ENCODE data around the gene RBMS3. TPM values are rescaled to one million over a fixed set of nuclear protein-coding genes. Genes with fewer than 3 reads are reported as not detected.

RBMS3 gene
- total and polyA plus RNA-seq, 2 of the 8 experiments (the other 6 are each of a cell fraction or from before 2014, with no cell fraction given) = 3.7 to 6.9 TPM

DNA sequence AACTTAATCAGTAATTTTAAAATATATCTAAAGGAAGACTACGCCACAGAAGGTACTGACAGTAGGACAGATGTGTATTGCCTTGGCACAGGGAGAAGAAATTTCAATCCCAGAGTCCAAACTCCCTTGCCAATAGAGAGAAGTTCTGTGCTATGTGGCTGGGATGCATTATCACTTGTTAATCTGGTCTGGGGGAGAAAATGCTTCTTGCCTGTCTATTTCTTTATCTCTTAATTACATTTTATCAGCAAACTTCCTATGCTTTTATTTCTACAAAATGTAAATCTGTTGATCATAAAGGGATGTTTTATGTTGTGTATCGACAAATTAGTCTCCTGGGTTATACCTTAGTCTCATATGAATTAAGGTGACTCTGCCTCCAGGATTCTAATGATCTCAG is 21.7 kb downstream of the RBMS3 start (continued):
- TF ChIP-seq, protein P1, sequence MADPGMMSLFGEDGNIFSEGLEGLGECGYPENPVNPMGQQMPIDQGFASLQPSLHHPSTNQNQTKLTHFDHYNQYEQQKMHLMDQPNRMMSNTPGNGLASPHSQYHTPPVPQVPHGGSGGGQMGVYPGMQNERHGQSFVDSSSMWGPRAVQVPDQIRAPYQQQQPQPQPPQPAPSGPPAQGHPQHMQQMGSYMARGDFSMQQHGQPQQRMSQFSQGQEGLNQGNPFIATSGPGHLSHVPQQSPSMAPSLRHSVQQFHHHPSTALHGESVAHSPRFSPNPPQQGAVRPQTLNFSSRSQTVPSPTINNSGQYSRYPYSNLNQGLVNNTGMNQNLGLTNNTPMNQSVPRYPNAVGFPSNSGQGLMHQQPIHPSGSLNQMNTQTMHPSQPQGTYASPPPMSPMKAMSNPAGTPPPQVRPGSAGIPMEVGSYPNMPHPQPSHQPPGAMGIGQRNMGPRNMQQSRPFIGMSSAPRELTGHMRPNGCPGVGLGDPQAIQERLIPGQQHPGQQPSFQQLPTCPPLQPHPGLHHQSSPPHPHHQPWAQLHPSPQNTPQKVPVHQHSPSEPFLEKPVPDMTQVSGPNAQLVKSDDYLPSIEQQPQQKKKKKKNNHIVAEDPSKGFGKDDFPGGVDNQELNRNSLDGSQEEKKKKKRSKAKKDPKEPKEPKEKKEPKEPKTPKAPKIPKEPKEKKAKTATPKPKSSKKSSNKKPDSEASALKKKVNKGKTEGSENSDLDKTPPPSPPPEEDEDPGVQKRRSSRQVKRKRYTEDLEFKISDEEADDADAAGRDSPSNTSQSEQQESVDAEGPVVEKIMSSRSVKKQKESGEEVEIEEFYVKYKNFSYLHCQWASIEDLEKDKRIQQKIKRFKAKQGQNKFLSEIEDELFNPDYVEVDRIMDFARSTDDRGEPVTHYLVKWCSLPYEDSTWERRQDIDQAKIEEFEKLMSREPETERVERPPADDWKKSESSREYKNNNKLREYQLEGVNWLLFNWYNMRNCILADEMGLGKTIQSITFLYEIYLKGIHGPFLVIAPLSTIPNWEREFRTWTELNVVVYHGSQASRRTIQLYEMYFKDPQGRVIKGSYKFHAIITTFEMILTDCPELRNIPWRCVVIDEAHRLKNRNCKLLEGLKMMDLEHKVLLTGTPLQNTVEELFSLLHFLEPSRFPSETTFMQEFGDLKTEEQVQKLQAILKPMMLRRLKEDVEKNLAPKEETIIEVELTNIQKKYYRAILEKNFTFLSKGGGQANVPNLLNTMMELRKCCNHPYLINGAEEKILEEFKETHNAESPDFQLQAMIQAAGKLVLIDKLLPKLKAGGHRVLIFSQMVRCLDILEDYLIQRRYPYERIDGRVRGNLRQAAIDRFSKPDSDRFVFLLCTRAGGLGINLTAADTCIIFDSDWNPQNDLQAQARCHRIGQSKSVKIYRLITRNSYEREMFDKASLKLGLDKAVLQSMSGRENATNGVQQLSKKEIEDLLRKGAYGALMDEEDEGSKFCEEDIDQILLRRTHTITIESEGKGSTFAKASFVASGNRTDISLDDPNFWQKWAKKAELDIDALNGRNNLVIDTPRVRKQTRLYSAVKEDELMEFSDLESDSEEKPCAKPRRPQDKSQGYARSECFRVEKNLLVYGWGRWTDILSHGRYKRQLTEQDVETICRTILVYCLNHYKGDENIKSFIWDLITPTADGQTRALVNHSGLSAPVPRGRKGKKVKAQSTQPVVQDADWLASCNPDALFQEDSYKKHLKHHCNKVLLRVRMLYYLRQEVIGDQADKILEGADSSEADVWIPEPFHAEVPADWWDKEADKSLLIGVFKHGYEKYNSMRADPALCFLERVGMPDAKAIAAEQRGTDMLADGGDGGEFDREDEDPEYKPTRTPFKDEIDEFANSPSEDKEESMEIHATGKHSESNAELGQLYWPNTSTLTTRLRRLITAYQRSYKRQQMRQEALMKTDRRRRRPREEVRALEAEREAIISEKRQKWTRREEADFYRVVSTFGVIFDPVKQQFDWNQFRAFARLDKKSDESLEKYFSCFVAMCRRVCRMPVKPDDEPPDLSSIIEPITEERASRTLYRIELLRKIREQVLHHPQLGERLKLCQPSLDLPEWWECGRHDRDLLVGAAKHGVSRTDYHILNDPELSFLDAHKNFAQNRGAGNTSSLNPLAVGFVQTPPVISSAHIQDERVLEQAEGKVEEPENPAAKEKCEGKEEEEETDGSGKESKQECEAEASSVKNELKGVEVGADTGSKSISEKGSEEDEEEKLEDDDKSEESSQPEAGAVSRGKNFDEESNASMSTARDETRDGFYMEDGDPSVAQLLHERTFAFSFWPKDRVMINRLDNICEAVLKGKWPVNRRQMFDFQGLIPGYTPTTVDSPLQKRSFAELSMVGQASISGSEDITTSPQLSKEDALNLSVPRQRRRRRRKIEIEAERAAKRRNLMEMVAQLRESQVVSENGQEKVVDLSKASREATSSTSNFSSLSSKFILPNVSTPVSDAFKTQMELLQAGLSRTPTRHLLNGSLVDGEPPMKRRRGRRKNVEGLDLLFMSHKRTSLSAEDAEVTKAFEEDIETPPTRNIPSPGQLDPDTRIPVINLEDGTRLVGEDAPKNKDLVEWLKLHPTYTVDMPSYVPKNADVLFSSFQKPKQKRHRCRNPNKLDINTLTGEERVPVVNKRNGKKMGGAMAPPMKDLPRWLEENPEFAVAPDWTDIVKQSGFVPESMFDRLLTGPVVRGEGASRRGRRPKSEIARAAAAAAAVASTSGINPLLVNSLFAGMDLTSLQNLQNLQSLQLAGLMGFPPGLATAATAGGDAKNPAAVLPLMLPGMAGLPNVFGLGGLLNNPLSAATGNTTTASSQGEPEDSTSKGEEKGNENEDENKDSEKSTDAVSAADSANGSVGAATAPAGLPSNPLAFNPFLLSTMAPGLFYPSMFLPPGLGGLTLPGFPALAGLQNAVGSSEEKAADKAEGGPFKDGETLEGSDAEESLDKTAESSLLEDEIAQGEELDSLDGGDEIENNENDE (IDR thresholded peaks at IDR 0.05; ENCODE audit: insufficient replicate concordance, low read length) = no peak
- TF ChIP-seq SP2 (IDR thresholded peaks at IDR 0.05; ENCODE audit: low read length) (no peak), BCL11A (IDR thresholded peaks at IDR 0.05; ENCODE audit: low read depth in 2 of 2, low read length in 2 of 2) (no peak), BRCA1 (IDR thresholded peaks at IDR 0.05; ENCODE audit: low read depth, low read length) (no peak), GABPA (IDR thresholded peaks at IDR 0.05; ENCODE audit: borderline replicate concordance, insufficient read depth, low read length) (no peak), BACH1 (IDR thresholded peaks at IDR 0.05; ENCODE audit: low read length) (no peak), KDM1A (IDR thresholded peaks at IDR 0.05; ENCODE audit: borderline replicate concordance, low read length) (no peak), TAF1 (IDR thresholded peaks at IDR 0.05; ENCODE audit: low read depth, low read length) (no peak), ASH2L (IDR thresholded peaks at IDR 0.05; ENCODE audit: low read length) (no peak)
